Stimulated activated CD4-positive, alpha-beta T cell treated with anti-CD3 and anti-CD28 coated beads, Interleukin-4, amount 100 ng/mL, for 48 hours (primary cell): Measurements from ENCODE around the gene EPB41L4B.
"Not testable (repeated sequence)": the region's sequence is repeated elsewhere in the genome, so short reads cannot be mapped to it uniquely, and the experiment has no call there.

Experiments
- DNase-seq, 2 donors: peaks; one replicate each; pipeline ENCODE4 v3.0.0-alpha.2; 2020; ENCODE audit warnings: low read depth in 2 of 2

Gene EPB41L4B

DNA sequence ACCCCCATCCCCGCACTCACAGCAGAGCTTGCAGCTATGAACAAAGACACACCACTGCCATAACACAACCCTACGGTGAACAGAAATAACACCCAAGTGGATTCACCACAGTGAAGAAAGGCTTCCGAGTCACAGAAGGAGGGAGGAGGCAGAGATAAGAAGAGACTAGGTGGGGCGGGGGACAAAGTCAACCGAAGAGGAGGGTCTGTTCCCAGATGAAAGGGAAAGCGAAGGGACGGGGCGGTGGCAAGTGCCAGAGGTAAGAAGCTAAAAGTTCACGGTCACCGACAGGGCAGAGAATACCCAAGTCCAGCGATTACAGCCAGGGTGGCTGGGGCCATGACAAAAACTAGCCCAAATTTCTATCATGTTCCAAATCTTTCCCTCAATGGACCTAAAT lies 21.0 kb downstream of the EPB41L4B start:
- DNase-seq = no peak

- no peak for DNase-seq
Measured at GRCh38 chr9:109297899-109298298, 23.0 kb downstream of the EPB41L4B start.

DNA sequence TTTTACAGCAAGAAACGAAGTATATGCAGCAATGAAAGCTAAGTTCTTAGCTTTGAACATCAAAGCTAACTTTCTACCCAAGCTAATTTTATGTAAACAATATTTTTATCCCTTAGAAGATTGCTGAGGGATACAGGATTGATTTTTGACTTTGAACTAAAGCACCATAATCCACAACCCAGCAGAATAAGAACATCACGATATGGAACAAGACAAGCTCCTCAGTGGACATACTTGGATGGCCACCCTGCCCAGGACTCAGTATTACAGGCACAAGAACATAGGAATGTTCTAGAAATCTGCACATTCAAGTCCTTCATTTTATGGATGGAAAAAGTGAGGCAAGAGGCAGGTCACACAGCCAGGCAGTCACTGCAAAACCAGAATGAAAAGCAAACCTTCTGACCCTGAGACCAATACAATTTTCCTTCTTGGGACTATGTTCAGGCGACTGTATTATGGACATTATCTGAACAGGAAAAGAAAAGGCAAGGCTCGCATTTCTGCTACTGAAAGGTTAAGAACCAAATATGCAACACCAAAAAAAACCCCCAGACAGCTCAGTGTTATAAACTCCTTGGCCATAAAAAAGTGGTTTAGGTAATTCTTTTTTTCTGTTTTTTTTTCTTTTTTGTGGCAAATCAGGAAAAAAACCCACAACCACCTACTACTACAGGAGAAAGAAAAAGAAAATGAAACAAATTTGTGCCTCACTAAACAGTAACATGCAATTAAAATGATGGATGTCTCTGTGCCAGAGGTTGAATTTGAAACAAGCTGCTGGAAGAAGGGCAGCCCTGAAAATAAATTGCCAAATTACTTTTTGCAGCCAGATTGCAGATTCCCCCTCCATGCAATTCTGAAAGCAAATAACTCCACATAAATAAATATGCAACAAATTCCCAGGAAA lies 25.4 kb downstream of the EPB41L4B start:
- DNase-seq = no peak

- no peak for DNase-seq
Measured at GRCh38 chr9:109290385-109290784, 30.5 kb downstream of the EPB41L4B start.

DNA sequence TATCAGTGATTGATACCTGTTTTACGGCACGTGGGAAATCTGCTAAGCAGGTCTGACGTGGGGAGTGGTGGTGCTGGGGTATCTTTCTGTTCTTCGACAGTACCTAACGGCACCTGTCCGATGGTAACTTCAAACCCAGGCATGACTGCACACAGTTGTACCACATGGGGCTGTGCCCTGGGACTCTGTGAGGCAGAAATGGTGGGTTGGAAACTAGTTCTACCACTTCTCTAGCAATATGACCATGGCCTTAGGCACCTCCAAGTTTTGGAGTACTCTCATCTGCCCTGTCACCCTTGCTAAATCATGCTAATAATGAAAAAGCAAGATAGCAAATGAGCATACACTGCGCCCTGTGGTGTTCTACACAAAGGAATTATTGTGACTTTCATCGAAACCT lies 30.9 kb downstream of the EPB41L4B start:
- DNase-seq = no peak

DNA sequence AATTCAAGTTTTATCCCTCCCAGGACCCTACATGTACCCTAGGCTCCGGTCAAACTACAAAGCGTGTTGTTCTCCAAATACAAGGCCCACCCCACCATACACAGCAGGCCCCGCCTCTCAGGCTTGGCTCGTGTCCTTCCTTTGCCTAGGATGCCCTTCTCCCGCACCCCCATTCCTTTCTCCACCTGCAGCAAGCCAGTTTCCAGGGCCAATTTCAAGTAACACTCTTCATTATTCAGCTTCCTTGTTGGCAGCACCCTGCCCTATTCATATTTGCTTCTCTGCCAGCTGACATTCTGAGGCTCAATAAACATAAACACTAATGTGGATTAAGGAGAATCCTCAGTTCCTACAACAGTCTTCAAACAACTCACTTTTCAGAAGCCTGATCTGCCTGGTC lies 31.7 kb downstream of the EPB41L4B start:
- no peak for DNase-seq

DNA sequence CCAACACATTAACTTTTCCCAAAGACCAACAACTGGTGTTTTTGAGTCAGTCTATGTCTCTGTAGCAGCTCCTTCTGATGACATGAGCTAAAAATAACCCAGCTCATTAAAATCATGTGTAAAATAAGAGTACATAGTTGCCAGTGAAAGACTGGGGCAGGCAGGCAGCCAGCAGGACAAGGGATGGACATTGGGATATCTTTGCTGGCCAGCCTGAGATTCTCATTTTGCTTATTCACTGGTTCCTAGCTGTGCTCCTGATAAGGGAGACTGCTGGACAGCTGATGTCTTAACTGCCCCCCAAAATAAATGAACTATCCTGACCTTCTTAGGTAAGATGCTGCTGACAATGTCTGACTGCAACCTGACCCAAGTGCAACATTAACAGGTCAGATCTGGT lies 33.9 kb downstream of the EPB41L4B start:
- DNase-seq = no peak

GRCh38 chr9:109286571-109286977 lies 34.3 kb downstream of the EPB41L4B start:
- DNase-seq = no peak

DNA sequence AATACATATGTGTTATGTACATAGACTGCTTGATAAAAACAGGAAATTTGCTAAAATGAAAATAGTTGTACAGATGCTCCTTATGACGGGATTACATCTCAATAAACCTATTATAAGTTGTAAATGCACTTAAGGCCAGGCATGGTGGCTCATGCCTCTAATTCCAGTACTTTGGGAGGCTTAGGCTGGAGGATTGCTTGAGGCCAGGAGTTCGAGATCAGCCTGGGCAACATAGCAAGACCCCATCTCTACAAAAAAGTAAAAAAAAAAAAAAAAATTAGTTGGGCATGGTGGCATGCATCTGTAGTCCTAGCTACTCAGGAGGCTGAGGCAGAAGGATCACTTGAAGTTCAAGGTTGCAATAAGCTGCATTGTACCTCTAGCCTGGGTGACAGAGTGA lies 37.2 kb downstream of the EPB41L4B start:
- not testable (repeated sequence) for DNase-seq

GRCh38 chr9:109283012-109283411 lies 37.8 kb downstream of the EPB41L4B start:
- DNase-seq = no peak

DNA sequence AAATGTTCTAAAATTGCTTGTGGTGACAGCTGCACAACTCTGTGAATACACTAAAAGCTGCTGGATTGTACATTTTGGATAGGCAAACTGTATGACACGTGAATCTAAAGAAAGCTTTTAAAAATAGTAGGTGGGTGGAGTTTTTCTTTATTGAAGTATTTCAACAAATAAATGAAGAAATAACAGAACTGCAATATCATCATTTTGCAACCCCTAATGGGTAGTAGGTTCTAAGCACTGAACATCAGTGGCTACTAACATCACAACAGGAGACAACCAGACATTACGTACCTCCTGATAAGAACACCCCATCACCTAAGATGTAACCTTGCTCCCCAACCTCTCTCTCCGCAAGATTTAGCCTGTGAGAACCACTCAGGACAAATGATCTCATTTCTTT lies 38.6 kb downstream of the EPB41L4B start:
- no peak for DNase-seq

- no peak for DNase-seq
Measured at GRCh38 chr9:109281518-109281917, 39.3 kb downstream of the EPB41L4B start.

DNA sequence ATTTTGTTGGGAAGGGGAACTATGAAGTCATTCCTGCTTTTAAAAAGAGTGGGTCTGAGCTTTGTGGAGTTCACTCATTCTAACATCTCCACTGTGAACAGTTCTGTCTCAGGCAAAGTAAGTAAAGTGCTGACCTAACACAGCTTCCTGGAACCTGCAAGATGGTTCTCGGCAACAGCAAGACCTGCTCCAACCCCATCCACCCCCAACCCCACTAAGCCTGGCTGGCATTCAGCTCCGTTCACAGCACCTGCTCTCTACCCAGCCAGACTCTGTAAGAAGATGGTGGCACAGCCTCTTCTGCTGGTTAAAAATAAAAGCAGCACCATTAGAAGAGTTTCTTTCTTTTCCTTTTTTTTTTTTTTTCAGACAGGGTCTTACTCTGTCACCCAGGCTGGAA lies 42.0 kb downstream of the EPB41L4B start:
- DNase-seq = no peak

- no peak for DNase-seq
Measured at GRCh38 chr9:109278216-109278615, 42.6 kb downstream of the EPB41L4B start.

DNA sequence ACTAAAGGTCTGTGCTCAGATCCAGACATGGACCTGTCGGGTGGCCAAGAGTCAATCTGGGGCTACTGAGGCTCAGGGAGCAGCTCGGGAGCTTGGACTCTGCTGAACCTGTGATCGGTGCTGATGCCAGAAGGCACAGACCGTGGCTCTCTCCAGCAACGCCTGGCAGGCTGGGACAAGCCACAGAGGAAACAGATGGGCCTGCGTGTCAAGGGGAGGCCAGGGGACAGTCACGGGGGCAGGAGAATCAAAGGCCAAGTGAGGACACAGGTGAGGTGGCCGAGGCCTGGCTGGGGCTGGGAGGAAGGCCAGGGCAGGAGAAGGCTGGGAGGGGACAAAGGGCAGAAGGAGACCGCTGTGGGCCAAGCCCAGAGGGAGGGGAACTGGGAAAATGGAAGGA lies 43.4 kb downstream of the EPB41L4B start:
- no peak for DNase-seq

DNA sequence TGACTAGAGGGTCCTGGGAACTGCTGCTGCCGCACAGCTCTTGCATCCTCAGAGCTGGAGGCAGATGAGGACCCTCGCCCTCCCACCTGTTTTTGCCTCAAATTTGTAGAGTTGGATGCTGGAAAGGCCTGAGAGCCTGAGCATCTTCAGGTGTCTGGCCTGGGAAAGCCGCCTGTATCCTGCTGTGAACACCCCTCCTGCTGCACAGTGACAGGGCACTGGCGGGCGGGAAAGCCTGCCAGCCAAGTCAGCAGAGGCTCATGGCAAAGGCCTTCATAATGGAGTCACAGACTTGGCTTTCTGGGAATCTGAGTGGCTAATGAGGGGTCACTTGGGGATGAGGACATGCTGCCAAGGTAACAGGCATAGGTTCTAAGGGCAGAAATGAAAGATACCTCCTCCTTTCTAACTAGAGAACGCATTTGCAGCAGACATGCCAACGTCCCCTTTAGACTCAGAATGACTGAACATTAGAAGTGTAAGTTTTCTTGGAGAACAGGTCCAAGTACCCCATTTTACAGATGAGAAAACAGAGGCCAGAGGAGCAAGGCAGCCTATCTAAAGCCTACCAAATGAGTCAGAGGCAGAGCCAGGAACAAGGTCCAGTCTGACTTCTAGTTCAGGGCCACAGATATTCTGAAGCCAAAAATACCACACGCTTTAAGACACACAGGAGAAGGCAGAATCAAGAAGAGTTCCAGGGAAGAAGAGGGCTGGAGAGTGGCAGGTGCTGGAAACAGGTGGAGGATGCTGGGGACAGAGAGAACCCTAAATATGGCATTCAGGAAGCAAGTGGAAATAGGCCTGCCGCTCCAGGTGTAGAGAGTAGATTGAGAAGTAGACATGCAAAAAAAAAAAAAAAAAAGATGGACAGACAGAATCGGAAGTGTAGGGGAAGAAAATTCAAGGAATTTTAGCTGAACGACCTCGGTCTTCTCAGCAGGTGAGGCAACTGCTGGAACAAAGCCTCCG lies 44.1 kb downstream of the EPB41L4B start:
- no peak for DNase-seq

- no peak for DNase-seq
Measured at GRCh38 chr9:109274884-109275730, 45.8 kb downstream of the EPB41L4B start.

DNA sequence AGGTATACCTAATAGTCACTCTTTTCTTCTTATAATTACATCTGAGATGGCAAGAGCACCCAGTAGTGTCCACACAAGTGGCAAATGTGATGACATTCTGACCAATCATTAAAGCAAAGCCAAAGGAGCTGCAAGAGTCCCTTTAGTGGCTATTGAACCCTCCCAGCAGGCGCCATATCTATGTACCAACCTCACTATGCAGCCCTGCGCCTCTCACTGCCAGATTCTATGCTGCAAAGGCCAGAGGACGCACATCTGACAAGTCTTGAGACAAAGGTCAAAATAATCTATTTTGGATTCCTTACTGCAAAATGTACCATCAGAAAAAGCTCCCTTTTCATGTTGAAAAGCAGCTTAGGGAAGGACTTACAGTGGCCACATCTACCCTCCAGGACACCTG lies 47.0 kb downstream of the EPB41L4B start:
- no peak for DNase-seq

DNA sequence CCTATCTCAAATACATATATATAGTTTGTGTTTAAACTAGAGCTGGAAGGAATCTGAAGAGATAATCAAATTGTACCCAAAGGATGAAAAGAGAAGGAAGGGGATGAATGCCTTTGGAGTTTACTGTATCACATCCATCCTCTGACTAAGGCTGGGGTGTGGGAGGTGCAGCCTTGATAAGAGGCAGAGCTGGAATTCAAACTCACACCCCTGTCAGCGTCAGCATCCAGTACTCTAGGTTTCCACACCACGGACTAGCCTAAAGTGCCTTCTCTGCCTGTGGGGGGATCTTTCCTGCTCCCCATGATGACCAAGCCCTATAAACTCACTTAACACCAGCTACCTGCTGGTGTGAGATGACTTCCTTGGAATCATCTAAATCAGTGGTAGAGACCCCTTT lies 48.1 kb downstream of the EPB41L4B start:
- no peak for DNase-seq

- DNase-seq = no peak
Measured at GRCh38 chr9:109272045-109272444, 48.8 kb downstream of the EPB41L4B start.
